Chondrocyte (in vitro differentiated cells): ENCODE measurements around the gene DIPK1A. TPM values are rescaled to one million over a fixed set of nuclear protein-coding genes. Genes with fewer than 3 reads are reported as not detected.
A peak's percentile ranks its signal among the peaks of the same experiment; 100 is the strongest.

Source experiments
- DNase-seq: peaks from one replicate; pipeline ENCODE4 v3.0.0; 2021; ENCODE audit warnings: mixed read lengths, low spot score
- H3K27ac Mint-ChIP-seq: one replicate; pipeline ENCODE4 v1.8.0; 2021; ENCODE audit warnings: mild to moderate bottlenecking, moderate library complexity, mixed read lengths; ENCODE audit not compliant: unreplicated experiment
- H3K27me3 Mint-ChIP-seq: 2 replicates; pipeline ENCODE4 v1.8.0; 2021; ENCODE audit warnings: low read depth, mixed read lengths
- H3K36me3 Mint-ChIP-seq: 2 replicates; pipeline ENCODE4 v1.8.0; 2021; ENCODE audit warnings: low read depth, mixed read lengths
- H3K4me1 Mint-ChIP-seq: 2 replicates; pipeline ENCODE4 v1.8.0; 2021; ENCODE audit warnings: low read depth, mild to moderate bottlenecking, mixed read lengths
- H3K4me3 Mint-ChIP-seq: one replicate; pipeline ENCODE4 v1.8.0; 2021; ENCODE audit warnings: mild to moderate bottlenecking, moderate library complexity, mixed read lengths; ENCODE audit not compliant: unreplicated experiment
- H3K9me3 Mint-ChIP-seq: 2 replicates; pipeline ENCODE4 v1.8.0; 2021; ENCODE audit warnings: low read depth, mixed read lengths
- total RNA-seq: library from RNA; stranded (reverse); gene quantifications from 3 replicates; pipeline ENCODE4 v1.2.1, GENCODE V29; 2021
- TF ChIP-seq, protein P1 (sequence below): fragments of 200-600 bp; sonication (generic); IDR thresholded peaks from 2 replicates; pipeline ENCODE4 v1.5.0; 2021; ENCODE audit warnings: antibody characterized with exemption, mild to moderate bottlenecking, moderate library complexity

Gene DIPK1A
- total RNA-seq, 1 donor from 2014 or later = 11.2 TPM

DNA sequence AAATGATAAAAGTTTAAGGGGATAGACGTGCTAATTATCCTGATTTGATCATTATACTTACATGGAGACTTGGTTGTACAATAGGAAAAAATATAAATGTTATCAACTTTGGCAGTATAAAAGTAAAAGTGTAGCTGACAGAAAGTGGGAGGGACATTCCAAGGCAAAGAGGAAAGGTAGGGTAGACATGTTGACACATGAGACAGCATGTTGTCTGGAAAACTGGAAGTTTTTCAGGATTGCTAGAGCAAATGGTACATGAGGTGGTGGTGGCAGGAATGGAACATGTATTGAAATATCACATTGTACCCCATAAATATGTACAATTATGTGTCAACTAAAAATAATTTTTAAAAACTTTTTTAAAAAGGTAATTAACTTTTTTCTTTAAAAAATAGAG lies 13.2 kb downstream of the DIPK1A start:
- TF ChIP-seq, protein P1, sequence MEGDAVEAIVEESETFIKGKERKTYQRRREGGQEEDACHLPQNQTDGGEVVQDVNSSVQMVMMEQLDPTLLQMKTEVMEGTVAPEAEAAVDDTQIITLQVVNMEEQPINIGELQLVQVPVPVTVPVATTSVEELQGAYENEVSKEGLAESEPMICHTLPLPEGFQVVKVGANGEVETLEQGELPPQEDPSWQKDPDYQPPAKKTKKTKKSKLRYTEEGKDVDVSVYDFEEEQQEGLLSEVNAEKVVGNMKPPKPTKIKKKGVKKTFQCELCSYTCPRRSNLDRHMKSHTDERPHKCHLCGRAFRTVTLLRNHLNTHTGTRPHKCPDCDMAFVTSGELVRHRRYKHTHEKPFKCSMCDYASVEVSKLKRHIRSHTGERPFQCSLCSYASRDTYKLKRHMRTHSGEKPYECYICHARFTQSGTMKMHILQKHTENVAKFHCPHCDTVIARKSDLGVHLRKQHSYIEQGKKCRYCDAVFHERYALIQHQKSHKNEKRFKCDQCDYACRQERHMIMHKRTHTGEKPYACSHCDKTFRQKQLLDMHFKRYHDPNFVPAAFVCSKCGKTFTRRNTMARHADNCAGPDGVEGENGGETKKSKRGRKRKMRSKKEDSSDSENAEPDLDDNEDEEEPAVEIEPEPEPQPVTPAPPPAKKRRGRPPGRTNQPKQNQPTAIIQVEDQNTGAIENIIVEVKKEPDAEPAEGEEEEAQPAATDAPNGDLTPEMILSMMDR = no peak

GRCh38 chr1:92945748-92946270 lies 15.5 kb downstream of the DIPK1A start:
- no peaks in the 10 kb centered on the region for H3K27me3 Mint-ChIP-seq
- TF ChIP-seq, protein P1 = no peak
- peaks cover 26% of the 10 kb centered on the region for H3K4me1 Mint-ChIP-seq
- no peak overlapping the region for H3K27ac Mint-ChIP-seq
- no peak for DNase-seq
- no peaks in the 10 kb centered on the region for H3K36me3 Mint-ChIP-seq
- H3K4me3 Mint-ChIP-seq = no peak overlapping the region
- H3K9me3 Mint-ChIP-seq = peaks cover 7% of the 10 kb centered on the region

More for the DNA sequence above, 13.2 kb downstream of the DIPK1A start:
- H3K4me3 Mint-ChIP-seq = no peak overlapping the region
- no peak overlapping the region for H3K27ac Mint-ChIP-seq
- H3K27me3 Mint-ChIP-seq = no peaks in the 10 kb centered on the region
- H3K4me1 Mint-ChIP-seq = peaks cover 21% of the 10 kb centered on the region
- no peaks in the 10 kb centered on the region for H3K36me3 Mint-ChIP-seq
- DNase-seq = no peak
- H3K9me3 Mint-ChIP-seq = peaks cover 7% of the 10 kb centered on the region

GRCh38 chr1:92944901-92945747 lies 16.1 kb downstream of the DIPK1A start:
- H3K4me1 Mint-ChIP-seq = peaks cover 33% of the 10 kb centered on the region
- peaks cover 7% of the 10 kb centered on the region for H3K9me3 Mint-ChIP-seq
- no peaks in the 10 kb centered on the region for H3K36me3 Mint-ChIP-seq
- no peaks in the 10 kb centered on the region for H3K27me3 Mint-ChIP-seq
- no peak for DNase-seq
- TF ChIP-seq, protein P1 = no peak
- H3K4me3 Mint-ChIP-seq = no peak overlapping the region
- no peak overlapping the region for H3K27ac Mint-ChIP-seq

- Mint-ChIP-seq H3K36me3 (no peaks in the 10 kb centered on the region), H3K4me3 (no peak overlapping the region), H3K4me1 (peaks cover 35% of the 10 kb centered on the region), H3K27ac (no peak overlapping the region), H3K27me3 (no peaks in the 10 kb centered on the region), H3K9me3 (peaks cover 7% of the 10 kb centered on the region)
- TF ChIP-seq, protein P1 = no peak
- DNase-seq = no peak
These were observed 17.8 kb downstream of the DIPK1A start for GRCh38 chr1:92943502-92943847.

DNA sequence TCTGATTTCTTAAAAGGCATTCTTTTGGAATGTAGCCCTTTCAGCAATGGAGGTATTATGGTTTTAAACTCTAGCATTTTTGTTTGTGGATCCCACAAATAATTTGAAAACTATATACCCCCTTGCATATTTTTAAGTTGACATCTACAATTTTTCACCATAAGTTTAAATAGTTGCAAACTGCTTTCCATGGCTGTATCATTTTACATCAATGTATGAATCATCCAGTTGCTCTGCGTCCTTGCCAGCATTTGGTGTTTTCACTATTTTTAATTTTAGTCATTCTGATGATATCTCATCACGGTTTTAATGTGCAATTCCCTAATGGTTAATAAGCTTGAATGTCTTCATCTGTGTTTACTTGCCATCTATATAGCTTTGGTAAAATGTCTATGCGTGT lies 20.7 kb downstream of the DIPK1A start:
- Mint-ChIP-seq H3K27ac (peak overlapping the region; percentile 9), H3K9me3 (no peaks in the 10 kb centered on the region), H3K36me3 (no peaks in the 10 kb centered on the region), H3K4me1 (peaks cover 41% of the 10 kb centered on the region), H3K27me3 (no peaks in the 10 kb centered on the region), H3K4me3 (no peak overlapping the region)
- no peak for DNase-seq
- TF ChIP-seq, protein P1 = no peak
